Epithelial cell of esophagus (primary cell): ENCODE results near the gene PAOX.

ENCODE experiments used
- DNase-seq: peaks from one replicate; pipeline ENCODE4 v3.0.0; 2010; ENCODE audit warnings: low read depth
- H3K4me3 ChIP-seq: 2 replicates; pipeline ENCODE4 v1.5.1; 2011; ENCODE audit warnings: mild to moderate bottlenecking, low read length, control low read depth
- CTCF ChIP-seq: IDR thresholded peaks from 2 replicates; pipeline ENCODE4 v1.5.1; 2011; ENCODE audit warnings: low read depth, mild to moderate bottlenecking, low read length, control low read depth, inconsistent platforms; ENCODE audit not compliant: insufficient read depth; ENCODE audit errors: missing control alignments

PAOX gene

DNA sequence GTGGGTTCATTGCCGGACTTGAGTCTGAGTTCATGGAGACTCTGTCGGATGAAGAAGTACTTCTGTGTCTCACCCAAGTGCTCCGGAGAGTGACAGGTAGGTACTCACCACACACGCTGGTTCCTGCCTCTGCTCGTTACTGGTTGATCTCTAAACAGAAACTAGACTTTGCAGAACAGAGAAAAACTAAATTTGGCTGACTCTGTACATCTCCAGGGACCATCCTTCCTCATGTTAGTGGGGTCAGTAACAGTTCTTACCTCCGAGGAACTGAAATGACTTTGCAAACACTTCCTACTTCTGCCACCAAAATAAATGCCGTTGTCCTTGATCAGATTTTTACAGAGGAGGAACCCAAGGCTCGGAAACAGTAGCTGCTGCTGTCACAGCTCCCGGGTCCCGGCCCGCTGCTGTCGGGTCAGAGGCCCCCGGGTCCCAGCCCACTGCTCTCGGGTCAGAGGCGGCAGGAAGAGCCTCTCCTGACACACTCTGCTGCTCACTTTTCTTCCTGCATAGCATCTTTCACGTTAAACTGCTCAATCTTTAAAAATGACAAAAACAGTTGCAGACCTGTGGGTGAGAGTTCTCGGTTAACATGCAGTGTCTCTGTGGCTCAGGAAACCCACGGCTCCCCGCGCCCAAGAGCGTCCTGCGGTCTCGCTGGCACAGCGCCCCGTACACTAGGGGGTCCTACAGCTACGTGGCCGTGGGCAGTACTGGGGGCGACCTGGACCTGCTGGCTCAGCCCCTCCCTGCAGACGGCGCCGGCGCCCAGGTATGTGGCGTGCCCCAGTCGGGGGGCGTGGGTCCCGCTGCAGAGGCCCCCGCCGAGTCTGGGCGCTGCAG lies 10.1 kb downstream of the PAOX start:
- DNase-seq = no peak
- TF ChIP-seq CTCF = no peak
- H3K4me3 ChIP-seq = no peak overlapping the region

- no peak for TF ChIP-seq CTCF
- DNase-seq = no peak
- H3K4me3 ChIP-seq = no peak overlapping the region
Observed at GRCh38 chr10:133390597-133391248, 11.7 kb downstream of the PAOX start.

DNA sequence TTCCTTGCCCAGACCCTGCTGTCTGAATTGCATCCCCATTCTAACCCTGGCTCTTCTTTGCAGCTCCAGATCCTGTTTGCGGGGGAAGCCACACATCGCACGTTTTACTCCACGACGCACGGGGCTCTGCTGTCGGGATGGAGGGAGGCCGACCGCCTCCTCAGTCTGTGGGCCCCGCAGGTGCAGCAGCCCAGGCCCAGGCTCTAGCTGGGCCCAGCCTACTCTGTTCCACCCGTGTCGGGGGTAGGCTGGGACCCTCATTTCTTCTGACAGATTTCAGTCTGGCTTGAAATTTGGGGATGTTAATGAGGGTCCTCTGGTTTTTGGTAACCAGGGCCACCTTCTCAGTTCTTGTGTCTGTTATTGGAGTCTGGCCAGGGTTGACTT lies 12.2 kb downstream of the PAOX start:
- TF ChIP-seq CTCF = no peak
- no peak for DNase-seq

DNA sequence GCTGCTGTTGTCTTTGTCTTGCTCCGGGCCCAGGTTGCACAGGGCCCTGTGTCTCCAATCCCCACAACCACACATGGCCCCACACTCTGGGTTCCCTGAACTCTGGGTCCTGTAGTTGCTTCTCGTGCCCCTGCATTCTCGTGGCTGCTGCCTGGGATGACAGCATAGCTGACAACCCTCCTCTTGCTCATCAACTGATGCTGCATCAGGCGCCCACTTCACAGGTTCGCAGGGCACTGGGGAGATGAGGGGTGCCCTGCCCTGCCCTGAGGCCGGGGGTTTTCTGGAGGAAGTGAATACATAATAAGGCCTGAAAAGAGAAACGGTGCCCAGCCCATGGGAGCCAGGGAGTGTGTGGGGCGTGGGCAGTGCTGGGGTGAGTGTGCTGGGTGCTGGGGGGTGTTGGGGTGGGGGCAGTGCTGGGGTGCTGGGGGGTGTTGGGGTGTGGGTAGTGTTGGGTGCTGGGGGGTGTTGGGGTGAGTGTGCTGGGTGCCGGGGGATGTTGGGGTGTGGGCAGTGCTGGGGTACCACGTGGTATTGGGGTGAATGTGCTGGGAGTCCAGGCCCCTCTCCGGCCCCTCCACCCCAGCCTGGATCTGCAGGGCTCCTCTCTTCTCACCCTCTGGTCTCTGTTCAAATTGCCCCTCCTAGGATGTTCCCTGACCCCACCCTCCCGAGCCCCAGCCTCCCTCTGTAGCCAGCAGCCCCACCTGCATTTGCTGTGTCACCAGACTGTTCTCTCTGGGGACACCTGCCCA lies 12.9 kb downstream of the PAOX start:
- no peak overlapping the region for H3K4me3 ChIP-seq
- DNase-seq = no peak
- no peak for TF ChIP-seq CTCF

More for the DNA sequence above, 12.2 kb downstream of the PAOX start:
- H3K4me3 ChIP-seq = no peak overlapping the region

DNA sequence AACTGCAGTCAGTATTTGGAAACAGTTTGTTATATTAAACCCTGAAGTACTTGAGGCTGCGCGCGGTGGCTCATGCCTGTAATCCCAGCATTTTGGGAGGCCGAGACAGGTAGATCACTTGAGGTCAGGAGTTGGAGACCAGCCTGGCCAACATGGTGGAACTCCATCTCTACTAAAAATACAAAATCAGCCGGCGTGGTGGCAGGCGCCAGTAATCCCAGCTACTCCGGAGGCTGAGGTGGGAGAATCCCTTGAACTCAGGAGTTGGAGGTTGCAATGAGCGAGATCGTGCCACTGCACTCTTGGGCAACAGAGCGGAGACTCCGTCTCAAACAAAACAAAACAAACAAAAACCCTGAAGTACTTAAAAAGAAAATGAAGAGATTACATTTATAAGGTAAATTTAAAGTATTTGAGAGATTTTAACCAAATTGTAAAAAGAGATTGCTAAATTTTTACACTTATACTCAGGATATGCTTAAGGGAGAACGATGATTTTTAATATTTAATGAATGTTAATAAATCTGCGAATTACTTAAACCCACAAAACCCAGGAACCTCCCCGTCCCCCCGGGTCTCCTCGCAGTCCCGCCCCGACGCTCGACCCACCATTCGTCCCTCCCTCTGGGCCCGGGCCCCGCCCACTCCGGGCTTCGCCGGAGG lies 14.5 kb downstream of the PAOX start:
- peak overlapping the region; percentile 87 for H3K4me3 ChIP-seq
- no peak for TF ChIP-seq CTCF
- no peak for DNase-seq

GRCh38 chr10:133394064-133394663 lies 15.1 kb downstream of the PAOX start, which contains the start of gene MTG1:
TSS of gene MTG1 (plus strand) at chr10:133394157. CDS start at chr10:133394221, 64 bp downstream.
- peak within 1 kb of the TSS; percentile 87 for H3K4me3 ChIP-seq
- DNase-seq = peak; percentile 90
- TF ChIP-seq CTCF = no peak
